GM21367 (cell line): ENCODE results near the gene DYRK1A.

ENCODE experiments used
- ATAC-seq: cut with Tn5 transposase; IDR thresholded peaks from one replicate; pipeline ENCODE4 v1.9.1; 2021; ENCODE audit not compliant: unreplicated experiment

The DYRK1A gene

DNA sequence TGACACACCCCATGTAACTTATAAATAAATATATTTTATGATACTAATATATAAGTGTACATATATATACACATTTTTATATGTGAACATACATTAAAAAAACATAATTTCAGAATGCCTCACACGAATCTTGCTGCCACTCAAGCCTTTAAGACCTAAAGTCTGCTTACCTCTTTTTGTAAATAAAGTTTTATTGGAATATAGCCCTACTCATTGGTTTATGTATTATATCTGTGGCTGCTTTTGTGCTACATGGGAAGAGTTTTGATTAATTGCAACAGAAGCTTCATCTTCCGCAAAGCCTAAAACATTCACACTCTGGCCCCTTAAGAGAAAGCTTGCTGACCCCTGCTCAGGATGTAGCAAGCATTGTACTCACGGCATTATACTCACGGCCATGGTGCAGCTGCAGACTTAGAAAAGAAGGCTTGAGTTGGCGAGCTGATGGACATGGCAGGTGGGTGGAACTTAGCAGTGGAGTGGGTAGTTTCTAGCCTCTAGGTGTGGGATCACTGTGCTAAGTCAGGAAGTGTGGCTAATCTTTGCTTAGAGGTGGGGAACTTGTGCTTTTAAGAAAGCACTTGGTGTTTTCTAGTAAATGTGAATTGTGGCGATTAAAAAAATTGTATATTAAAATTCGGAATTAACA, 80.8 kb downstream of the DYRK1A start:
- no peak for ATAC-seq

DNA sequence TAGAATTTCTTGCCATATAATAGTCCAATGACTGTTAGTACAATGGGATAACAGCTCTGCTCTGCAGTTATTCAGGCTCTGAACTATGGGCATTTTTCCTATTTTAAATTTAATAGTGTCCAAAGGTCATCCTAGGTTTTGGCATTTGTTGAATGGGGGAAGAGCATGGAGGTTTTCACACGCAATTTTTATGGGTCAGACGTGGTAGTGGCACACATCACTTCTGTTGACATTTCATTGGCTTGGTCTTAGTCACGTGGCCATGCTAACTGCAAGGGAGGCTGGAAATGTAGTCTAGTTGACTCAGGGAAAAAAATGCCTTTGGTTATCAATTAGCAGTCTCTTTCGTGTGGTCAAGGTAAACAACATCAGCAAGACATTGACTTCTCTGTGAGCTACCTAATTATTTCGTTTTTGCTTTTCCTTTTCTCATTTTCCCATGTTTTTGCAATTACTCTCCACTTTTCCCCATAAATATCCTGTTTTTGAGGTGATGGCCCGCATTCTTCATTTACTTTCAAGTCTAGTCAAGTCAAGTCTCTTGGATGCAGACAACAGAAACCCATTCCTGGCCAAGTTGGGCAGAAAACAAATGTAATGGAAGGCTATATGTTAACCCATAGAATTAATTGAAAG, 82.8 kb downstream of the DYRK1A start:
- ATAC-seq, result no peak

DNA sequence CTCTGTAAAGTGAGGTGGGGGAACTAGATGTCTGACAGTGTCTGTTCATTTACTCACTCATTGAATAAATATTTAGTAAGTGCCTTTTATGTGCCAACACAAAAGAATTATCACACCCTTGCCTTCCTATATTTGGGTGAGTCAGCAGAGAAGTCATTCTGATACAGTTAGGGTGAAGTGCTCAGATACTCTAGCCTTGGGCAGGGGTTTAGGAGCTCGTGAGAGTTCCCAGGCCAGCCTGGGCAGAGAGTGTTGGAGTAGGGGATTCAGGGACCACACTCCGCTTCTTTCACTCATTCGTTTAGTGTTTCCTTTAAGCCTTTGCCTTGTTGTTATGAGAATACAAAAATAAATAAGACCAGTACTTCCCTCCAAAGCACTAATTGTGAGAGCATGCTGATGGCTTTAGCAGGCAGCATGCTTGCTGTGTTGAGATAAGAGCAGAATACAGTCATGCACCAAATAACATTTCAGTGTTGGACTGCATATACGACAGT, 83.9 kb downstream of the DYRK1A start:
- ATAC-seq, result no peak

DNA sequence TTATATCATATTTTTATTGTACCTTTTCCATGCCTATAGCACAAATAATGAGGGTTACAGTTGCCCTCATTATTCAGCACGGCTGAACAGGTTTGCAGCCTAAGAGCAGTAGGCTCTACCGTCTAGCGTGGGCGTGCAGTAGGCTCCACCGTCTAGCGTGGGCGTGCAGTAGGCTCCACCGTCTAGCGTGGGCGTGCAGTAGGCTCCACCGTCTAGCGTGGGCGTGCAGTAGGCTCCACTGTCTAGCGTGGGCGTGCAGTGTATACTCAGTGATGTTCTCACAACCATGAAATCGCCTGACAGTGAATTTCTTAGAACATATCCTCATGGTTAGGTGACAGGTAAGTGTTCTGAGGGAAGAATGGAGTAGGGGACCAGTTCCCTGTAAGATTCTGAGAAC, 84.9 kb downstream of the DYRK1A start:
- ATAC-seq, result no peak

DNA sequence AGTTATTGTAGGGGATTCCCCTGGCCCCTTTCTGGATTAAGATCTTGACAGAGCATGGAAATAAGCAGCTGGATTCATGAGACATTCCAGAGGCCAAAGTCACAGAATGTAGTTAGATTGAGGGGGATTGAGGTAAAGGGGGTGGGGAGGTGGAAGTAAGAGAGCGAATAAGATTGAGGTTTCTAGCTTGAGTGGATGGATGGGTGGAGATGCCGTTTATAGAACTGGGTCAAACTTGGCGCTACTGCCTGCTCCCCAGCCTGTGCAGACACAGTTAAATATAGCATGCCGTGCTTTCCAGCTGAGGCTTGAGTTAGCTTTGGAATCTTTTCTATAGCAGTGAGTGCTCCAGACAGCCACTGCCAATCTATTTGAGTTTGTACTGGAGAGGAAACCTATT, 85.7 kb downstream of the DYRK1A start:
- ATAC-seq, result no peak

GRCh38 chr21:37453350-37453749, 86.8 kb downstream of the DYRK1A start:
- no peak for ATAC-seq

GRCh38 chr21:37454869-37455503, 88.4 kb downstream of the DYRK1A start:
- ATAC-seq, result no peak

- no peak for ATAC-seq
Observed at GRCh38 chr21:37455504-37455911, 88.9 kb downstream of the DYRK1A start.

GRCh38 chr21:37458669-37459276, 92.2 kb downstream of the DYRK1A start:
- no peak for ATAC-seq

GRCh38 chr21:37459575-37459974, 93.0 kb downstream of the DYRK1A start:
- no peak for ATAC-seq

- ATAC-seq, result no peak
Observed at GRCh38 chr21:37460196-37460595, 93.6 kb downstream of the DYRK1A start.

DNA sequence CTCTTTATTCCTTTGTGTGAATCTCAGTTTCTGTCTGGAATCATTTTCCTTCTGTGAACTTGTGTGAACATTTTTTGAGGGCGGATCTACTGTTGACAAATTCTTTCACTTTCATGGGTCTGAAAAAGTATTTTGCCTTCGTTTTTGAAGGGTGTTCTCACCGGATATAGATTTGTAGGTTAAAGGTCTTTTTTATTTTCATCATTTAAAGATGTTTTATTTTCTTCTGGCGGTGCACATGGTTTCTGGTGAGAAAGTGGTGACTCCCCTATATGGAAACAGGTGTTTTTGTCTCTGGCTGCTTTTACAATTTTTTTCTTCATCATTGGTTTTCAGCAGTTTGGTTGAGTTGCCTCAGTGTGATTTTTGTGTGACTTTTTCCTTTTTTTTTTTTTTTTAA, 94.9 kb downstream of the DYRK1A start:
- ATAC-seq, result no peak

GRCh38 chr21:37462087-37462861, 95.7 kb downstream of the DYRK1A start:
- no peak for ATAC-seq

GRCh38 chr21:37463083-37463801, 96.7 kb downstream of the DYRK1A start:
- ATAC-seq, result no peak

GRCh38 chr21:37467082-37467481, 100.5 kb downstream of the DYRK1A start:
- ATAC-seq, result no peak

GRCh38 chr21:37468909-37469308, 102.3 kb downstream of the DYRK1A start:
- no peak for ATAC-seq

DNA sequence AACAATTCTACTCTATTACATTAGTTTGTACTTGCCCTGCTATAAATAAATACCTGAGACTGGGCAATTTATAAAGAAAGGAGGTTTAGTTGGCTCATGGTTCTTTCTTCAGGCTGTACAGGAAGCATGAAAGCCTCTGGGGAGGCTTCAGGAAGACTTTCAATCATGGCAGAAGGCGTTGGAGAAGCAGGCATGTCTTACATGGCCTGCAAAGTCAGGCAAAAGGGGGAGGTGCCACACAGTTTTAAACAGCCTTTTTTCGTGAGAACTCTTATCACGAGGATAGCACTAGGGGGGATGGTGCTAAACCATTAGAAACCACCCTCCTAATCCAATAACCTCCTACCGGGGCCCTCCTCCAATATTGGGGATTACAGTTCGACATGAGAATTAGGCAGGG, 102.9 kb downstream of the DYRK1A start:
- ATAC-seq, result no peak

- ATAC-seq, result no peak
Observed at GRCh38 chr21:37472581-37472980, 106.0 kb downstream of the DYRK1A start.

GRCh38 chr21:37473491-37473890, 106.9 kb downstream of the DYRK1A start:
- ATAC-seq, result no peak

DNA sequence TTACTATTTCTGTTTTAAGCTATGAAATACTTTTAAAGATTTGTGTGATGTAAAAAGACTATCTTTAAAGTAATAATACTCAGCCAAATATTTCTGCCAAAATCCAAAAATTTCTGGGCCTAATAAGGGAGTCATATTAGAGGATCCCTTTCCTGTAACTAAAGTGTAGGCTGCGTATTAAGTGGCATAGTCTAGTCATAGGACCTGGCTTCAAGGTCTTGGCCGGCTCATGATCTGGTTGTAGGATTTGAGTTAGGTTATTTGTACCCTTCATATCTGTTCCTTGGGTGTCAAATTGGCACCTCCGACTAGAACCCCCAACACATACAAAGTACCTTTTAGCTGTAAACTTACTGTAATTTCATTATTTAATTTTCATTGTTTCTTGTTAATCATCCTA, 107.8 kb downstream of the DYRK1A start:
- no peak for ATAC-seq
